H1 (cell line): ENCODE results near the gene PPP1CA. TPM values are rescaled to one million over a fixed set of nuclear protein-coding genes. Genes with fewer than 3 reads are reported as not detected.
A peak's percentile ranks its signal among the peaks of the same experiment; 100 is the strongest.

Source experiments
- CTCF ChIA-PET: fragments of 300-600 bp; sonication (Branson Sonifier 250); formaldehyde crosslinking; loops from one replicate; lab custom pipeline; 2021; ENCODE audit not compliant: partially characterized antibody; lab: Charles Lee
- POLR2A ChIA-PET: fragments of 300-600 bp; sonication (Branson Sonifier 250); formaldehyde crosslinking; loops from one replicate; lab custom pipeline; 2021; ENCODE audit warnings: inconsistent platforms; ENCODE audit not compliant: partially characterized antibody; lab: Charles Lee
- DNase-seq, 2 experiments: peaks; one replicate each; pipeline versions ENCODE4 v3.0.0 to v3.0.0-alpha.2; 2010 to 2022; ENCODE audit warnings: low spot score in 2 of 2, low read depth in 1 of 2, mixed read lengths in 1 of 2
- FAIRE-seq: peaks from 2 replicates; lab custom pipeline; 2011; peaks lifted over from hg19 to GRCh38; lab: Jason Lieb, UNC
- H2AFZ ChIP-seq: 2 replicates; pipeline ENCODE4 v1.8.1; 2012; ENCODE audit warnings: low read length, inconsistent platforms
- H2AK5ac ChIP-seq: 2 replicates; pipeline ENCODE4 v1.6.1; 2013; ENCODE audit warnings: low read depth, low read length
- H2BK120ac ChIP-seq: replicated peaks from 2 replicates; pipeline ENCODE3; 2013; ENCODE audit warnings: low read depth, low read length, inconsistent platforms
- H2BK12ac ChIP-seq: 2 replicates; pipeline ENCODE4 v1.6.1; 2013; ENCODE audit warnings: low read depth, low read length
- H2BK15ac ChIP-seq: 2 replicates; pipeline ENCODE4 v1.6.1; 2013; ENCODE audit warnings: low read length
- H2BK20ac ChIP-seq: 2 replicates; pipeline ENCODE4 v1.6.1; 2013; ENCODE audit warnings: low read length
- H2BK5ac ChIP-seq: 2 replicates; pipeline ENCODE4 v1.6.1; 2013; ENCODE audit warnings: low read depth, low read length
- H3K14ac ChIP-seq: 2 replicates; pipeline ENCODE4 v1.6.1; 2013; ENCODE audit warnings: inconsistent platforms; ENCODE audit not compliant: insufficient read length
- H3K18ac ChIP-seq: 2 replicates; pipeline ENCODE4 v1.6.1; 2013; ENCODE audit warnings: low read length; ENCODE audit errors: extremely low read depth
- H3K23ac ChIP-seq: 2 replicates; pipeline ENCODE4 v1.6.1; 2013; ENCODE audit warnings: inconsistent platforms; ENCODE audit not compliant: insufficient read length
- H3K23me2 ChIP-seq: 2 replicates; pipeline ENCODE4 v1.6.1; 2013; ENCODE audit warnings: low read depth, low read length
- H3K27ac ChIP-seq: 2 replicates; pipeline ENCODE4 v1.6.1; 2011; ENCODE audit warnings: low read depth, low read length, inconsistent platforms
- H3K27me3 ChIP-seq, 4 experiments: replicated peaks in 1 of 4; 1 replicate in 1 of 4; 2 replicates in 3 of 4; pipeline versions ENCODE4 v1.6.1 to v1.8.1; 2011 to 2013; ENCODE audit warnings: low read length in 3 of 4, mild to moderate bottlenecking in 3 of 4, inconsistent platforms in 2 of 4, mixed read lengths in 2 of 4, moderate library complexity in 1 of 4; ENCODE audit not compliant: control insufficient read depth in 3 of 4, insufficient read depth in 3 of 4; ENCODE audit errors: extremely low read depth in 1 of 4
- H3K36me3 ChIP-seq, 4 experiments: 2 replicates each; pipeline versions ENCODE4 v1.6.1 to v1.8.1; 2011 to 2013; ENCODE audit warnings: mild to moderate bottlenecking in 4 of 4, low read length in 3 of 4, moderate library complexity in 2 of 4, control low read depth in 1 of 4, inconsistent platforms in 1 of 4; ENCODE audit not compliant: insufficient read depth in 4 of 4, control insufficient read depth in 2 of 4
- H3K4ac ChIP-seq: replicated peaks from 2 replicates; pipeline ENCODE3; 2013; ENCODE audit warnings: low read length, low read depth, mixed read lengths, inconsistent platforms; ENCODE audit not compliant: insufficient read length
- H3K4me1 ChIP-seq, 4 experiments: replicated peaks in 1 of 4; 1 replicate in 1 of 4; 2 replicates in 3 of 4; pipeline versions ENCODE4 v1.6.1 to v1.8.1; 2011 to 2013; ENCODE audit warnings: low read length in 3 of 4, inconsistent platforms in 2 of 4, mixed read lengths in 1 of 4; ENCODE audit not compliant: insufficient read depth in 4 of 4, control insufficient read depth in 3 of 4
- H3K4me2 ChIP-seq, 2 experiments: 2 replicates each; pipeline versions ENCODE4 v1.6.1 to v1.8.1; 2011 to 2013; ENCODE audit warnings: low read depth in 2 of 2, low read length in 2 of 2, control low read depth in 1 of 2, inconsistent platforms in 1 of 2, mild to moderate bottlenecking in 1 of 2; ENCODE audit not compliant: insufficient read depth in 1 of 2
- H3K4me3 ChIP-seq, 4 experiments: fragments of 200-600, 300-600 bp in 1 of 4; sonication (generic), shearing (Covaris generic), sonication (Bioruptor Twin) in 1 of 4; 2 replicates each; pipeline versions ENCODE4 v1.5.1 to v1.8.1; 2011 to 2016; ENCODE audit warnings: low read length in 4 of 4, low read depth in 3 of 4, control low read depth in 2 of 4, inconsistent platforms in 2 of 4, mild to moderate bottlenecking in 2 of 4, mixed read lengths in 1 of 4, moderate library complexity in 1 of 4; ENCODE audit not compliant: insufficient read depth in 2 of 4; ENCODE audit errors: extremely low read depth in 1 of 4
- H3K56ac ChIP-seq: replicated peaks from 2 replicates; pipeline ENCODE3; 2013; ENCODE audit warnings: low read depth, mild to moderate bottlenecking, mixed read lengths, low read length, inconsistent platforms; ENCODE audit not compliant: insufficient read length
- H3K79me1 ChIP-seq: 2 replicates; pipeline ENCODE4 v1.6.1; 2013; ENCODE audit warnings: low read depth, low read length, control low read depth
- H3K79me2 ChIP-seq, 2 experiments: 2 replicates each; pipeline versions ENCODE4 v1.6.1 to v1.8.1; 2012 to 2013; ENCODE audit warnings: low read length in 2 of 2, mild to moderate bottlenecking in 2 of 2, inconsistent platforms in 1 of 2; ENCODE audit not compliant: insufficient read depth in 2 of 2, control insufficient read depth in 1 of 2
- H3K9ac ChIP-seq, 4 experiments: replicated peaks in 1 of 4; 1 replicate in 1 of 4; 2 replicates in 3 of 4; pipeline versions ENCODE4 v1.6.1 to v1.8.1; 2011 to 2013; ENCODE audit warnings: low read depth in 3 of 4, low read length in 3 of 4, control low read depth in 2 of 4, mild to moderate bottlenecking in 2 of 4, moderate library complexity in 2 of 4, inconsistent platforms in 1 of 4; ENCODE audit errors: extremely low read depth in 1 of 4
- H3K9me3 ChIP-seq, 2 experiments: 2 replicates each; pipeline versions ENCODE4 v1.6.1 to v1.8.1; 2012 to 2013; ENCODE audit warnings: mild to moderate bottlenecking in 2 of 2, moderate library complexity in 2 of 2, control low read depth in 1 of 2, inconsistent platforms in 1 of 2, low read depth in 1 of 2, low read length in 1 of 2, mixed read lengths in 1 of 2; ENCODE audit not compliant: insufficient read depth in 2 of 2
- H4K20me1 ChIP-seq, 2 experiments: replicated peaks in 1 of 2; 2 replicates each; pipeline versions ENCODE3 to v1.8.1; 2011 to 2013; ENCODE audit warnings: inconsistent platforms in 2 of 2, low read length in 2 of 2, mild to moderate bottlenecking in 1 of 2; ENCODE audit not compliant: insufficient read depth in 2 of 2, control insufficient read depth in 1 of 2
- H4K5ac ChIP-seq: 2 replicates; pipeline ENCODE4 v1.6.1; 2013; ENCODE audit warnings: low read length, low read depth, mixed read lengths, inconsistent platforms; ENCODE audit not compliant: insufficient read length
- H4K8ac ChIP-seq: 2 replicates; pipeline ENCODE4 v1.8.0; 2013; ENCODE audit warnings: mild to moderate bottlenecking, moderate library complexity, low read length, inconsistent platforms; ENCODE audit not compliant: insufficient read depth; ENCODE audit errors: extremely low read depth
- H4K91ac ChIP-seq: replicated peaks from 2 replicates; pipeline ENCODE3; 2013; ENCODE audit warnings: low read length, mixed read lengths, inconsistent platforms; ENCODE audit not compliant: insufficient read length
- BCL11A ChIP-seq, 2 experiments: IDR thresholded peaks; one replicate each; pipeline ENCODE4 v1.6.1; 2011; ENCODE audit warnings: low read depth in 2 of 2, low read length in 2 of 2, mild to moderate bottlenecking in 2 of 2
- CTCF ChIP-seq, 3 experiments: IDR thresholded peaks; 1 replicate in 2 of 3; 2 replicates in 1 of 3; pipeline versions ENCODE4 v1.5.1 to v1.6.1; 2011; ENCODE audit warnings: low read length in 3 of 3, mild to moderate bottlenecking in 3 of 3, inconsistent platforms in 2 of 3, low read depth in 1 of 3, moderate library complexity in 1 of 3; ENCODE audit not compliant: insufficient read depth in 1 of 3; ENCODE audit errors: control extremely low read depth in 1 of 3
- RAD21 ChIP-seq, 2 experiments: IDR thresholded peaks in 1 of 2; conservative IDR thresholded peaks in 1 of 2; 2 replicates each; pipeline ENCODE4 v1.6.1; 2011; ENCODE audit warnings: low read depth in 2 of 2, low read length in 2 of 2, improper control_type of control experiment in 1 of 2, inconsistent platforms in 1 of 2, mild to moderate bottlenecking in 1 of 2, moderate library complexity in 1 of 2
- RFX5 ChIP-seq: IDR thresholded peaks from 2 replicates; pipeline ENCODE4 v1.6.1; 2011; ENCODE audit warnings: low read depth, low read length, improper control_type of control experiment, borderline replicate concordance
- SIN3A ChIP-seq, 2 experiments: IDR thresholded peaks in 1 of 2; conservative IDR thresholded peaks in 1 of 2; 2 replicates each; pipeline ENCODE4 v1.6.1; 2011 to 2012; ENCODE audit warnings: low read length in 2 of 2, improper control_type of control experiment in 1 of 2, low read depth in 1 of 2, mild to moderate bottlenecking in 1 of 2
- SIRT6 ChIP-seq: IDR thresholded peaks from one replicate; pipeline ENCODE4 v1.7.1; 2012; ENCODE audit warnings: low read length, inconsistent platforms
- SRF ChIP-seq: IDR thresholded peaks from 2 replicates; pipeline ENCODE4 v1.6.1; 2011; ENCODE audit warnings: mild to moderate bottlenecking, low read depth, low read length, moderate library complexity
- WGBS, 2 experiments: shearing (Covaris generic) in 1 of 2; methylation state at CpG; one replicate each; pipeline versions ENCODE4 v1.1.6 to v1.1.7; 2013 to 2015; ENCODE audit warnings: low lambda C conversion rate in 2 of 2, mixed read lengths in 2 of 2, inconsistent platforms in 1 of 2, low coverage in 1 of 2, missing lambda C conversion rate in 1 of 2; ENCODE audit not compliant: insufficient replicate concordance in 2 of 2, insufficient coverage in 1 of 2, insufficient read length in 1 of 2; ENCODE audit errors: extremely low coverage in 1 of 2, missing lambda C conversion rate in 1 of 2; 5-methylcytosine and 5-hydroxymethylcytosine counted together
- polyA plus RNA-seq, 7 experiments: library from polyadenylated mRNA; depleted of rRNA in 3 of 7; stranded (reverse) in 5 of 7; unstranded in 2 of 7; fragments of >200 nt in 5 of 7; fragments of 200-250 nt in 2 of 7; gene quantifications; 1 replicate in 5 of 7; 2 replicates in 1 of 7; 4 replicates in 1 of 7; pipeline versions ENCODE4 v1.2.1 to v1.2.3, GENCODE V29; 2011 to 2013; ENCODE audit warnings: missing spikeins in 2 of 7, mixed read lengths in 2 of 7
- total RNA-seq: library from RNA; stranded (reverse); fragmentation: NEBNext Ultra II Directional; extraction: Animal tissue kit (Norgen Biotek cat#: 25700); gene quantifications from 2 replicates; pipeline ENCODE4 v1.2.1, GENCODE V29; 2021

Gene PPP1CA
- total and polyA plus RNA-seq, 2 of the 8 experiments (the other 6 are each of a cell fraction or from before 2014, with no cell fraction given): 198 to 359 TPM

DNA sequence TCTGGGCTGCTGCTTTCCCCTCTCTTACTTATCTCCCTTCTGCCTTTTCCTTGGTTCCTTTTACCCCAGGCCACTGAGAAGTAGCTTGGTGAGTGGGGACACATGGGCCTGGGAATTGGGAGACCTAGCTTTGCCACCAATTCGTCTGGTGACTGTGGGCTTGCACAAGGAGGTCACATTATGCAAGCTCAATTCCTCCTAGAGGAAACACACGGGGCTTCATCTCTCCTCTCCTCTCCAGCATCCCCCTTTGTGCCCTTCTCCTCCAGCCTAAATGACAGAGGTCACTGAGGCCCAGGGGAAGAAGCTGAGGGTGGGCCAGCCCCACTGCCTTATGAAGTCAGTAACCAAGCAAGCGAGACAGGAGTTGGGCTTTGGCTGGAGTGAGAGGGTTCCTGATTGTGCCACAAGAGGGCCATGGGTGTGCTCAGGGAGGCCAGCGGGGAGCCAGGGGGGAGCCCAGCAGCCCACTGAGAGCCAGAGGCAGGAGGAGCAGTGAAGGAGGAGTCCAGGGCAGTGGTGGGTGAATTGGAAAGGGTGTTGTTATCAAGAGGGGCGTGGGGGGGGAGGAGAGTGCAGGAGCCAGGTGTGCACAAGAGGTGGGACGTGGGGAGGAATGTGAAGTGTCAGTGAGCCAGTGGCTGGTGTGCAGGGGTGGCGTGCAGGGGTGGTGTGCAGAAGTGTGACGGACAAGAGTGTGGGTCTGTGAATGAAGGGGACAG, 30.3 kb downstream of the PPP1CA start:
- Histone ChIP-seq H3K4me3 (peak overlapping the region in 2 of 4 experiments; percentile 52 to 77; a peak in 5 of 8 replicates), H3K56ac (no peak overlapping the region), H3K9me3 (no peaks in the 10 kb centered on the region), H2BK12ac (peak overlapping the region; percentile 18; the same call in 1 of the 2 replicates), H3K36me3 (no peaks in the 10 kb centered on the region), H3K9ac (no peak overlapping the region), H2BK120ac (no peak overlapping the region), H3K4me1 (peaks cover 0 to 38% (median 34%) of the 10 kb centered on the region in 4 experiments; a peak in 6 of 7 replicates), H2AK5ac (0 out of 2 replicates have a peak overlapping the region, but pooled peaks have one; percentile 42), H3K14ac (no peak overlapping the region), H4K20me1 (peaks cover 0 to 3% of the 10 kb centered on the region in 2 experiments), H3K27ac (no peak overlapping the region), H3K4me2 (peak overlapping the region; percentile 82 to 96), H2AFZ (no peak overlapping the region), H3K18ac (peak overlapping the region; percentile 28; the same call in 1 of the 2 replicates), H3K79me2 (no peaks in the 10 kb centered on the region), H4K5ac (no peak overlapping the region), H2BK20ac (no peak overlapping the region; the same call in 1 of the 2 replicates), H3K23ac (no peak overlapping the region), H3K27me3 (peaks cover 2 to 54% (median 43%) of the 10 kb centered on the region in 4 experiments), H4K8ac (no peak overlapping the region; the same call in 1 of the 2 replicates), H2BK5ac (no peak overlapping the region), H3K79me1 (no peaks in the 10 kb centered on the region), H3K23me2 (peaks cover 25% of the 10 kb centered on the region; the same call in 1 of the 2 replicates), H4K91ac (no peak overlapping the region), H2BK15ac (peak overlapping the region; percentile 36; the same call in 1 of the 2 replicates), H3K4ac (no peak overlapping the region)
- peak in 1 of 2 experiments; percentile 66 for DNase-seq
- CTCF ChIA-PET: interaction anchor here (0.7 to 34.8 kb wide), 12 partner anchors 8 to 986 kb away, joined by 3 to 1305 read pairs (median 9); partner anchors contain the start of genes POLD4, PPP1CA and RAD9A
- no peak for FAIRE-seq
- POLR2A ChIA-PET: interaction anchor here (0.6 to 2.1 kb wide), 16 partner anchors 9 to 259 kb away, joined by 3 to 11 read pairs (median 4); partner anchors contain the start of genes PITPNM1, POLD4, RAD9A and TMEM134
- 31% methylated on average over 8 of the region's 8 CpGs; no CpG with 5 or more reads in 1 of the 2 experiments for WGBS, 2 experiments
- no peak for TF ChIP-seq SIRT6
- TF ChIP-seq RAD21 (IDR thresholded peaks at IDR 0.05 in 1 of 2, conservative IDR thresholded peaks at IDR 0.05 in 1 of 2; ENCODE audit: low read depth in 2 of 2, low read length in 2 of 2): peak in 1 of 2 experiments; percentile 16; a peak in 1 of 4 replicates
- no peak for TF ChIP-seq BCL11A (IDR thresholded peaks at IDR 0.05; ENCODE audit: low read depth in 2 of 2, low read length in 2 of 2)
- no peak for TF ChIP-seq SRF
- no peak for TF ChIP-seq SIN3A (conservative IDR thresholded peaks at IDR 0.05 in 1 of 2, IDR thresholded peaks at IDR 0.05 in 1 of 2; ENCODE audit: low read depth in 1 of 2, low read length in 2 of 2)
- TF ChIP-seq CTCF (IDR thresholded peaks at IDR 0.05; ENCODE audit: control extremely low read depth in 1 of 3, insufficient read depth in 1 of 3, low read depth in 1 of 3, low read length in 3 of 3): peak in 2 of 3 experiments; percentile 41 to 59; a peak in 2 of 4 replicates
- TF ChIP-seq RFX5: no peak
